Stomach (tissue), 9 donors: ENCODE data around the gene TEKTIP1. TPM values are rescaled to one million over a fixed set of nuclear protein-coding genes. Genes with fewer than 3 reads are reported as not detected.

ENCODE experiments used
- DNase-seq, 2 donors: peaks; one replicate each; pipeline versions ENCODE4 v3.0.0 to v3.0.0-alpha.2; 2013 to 2019
- H3K27ac ChIP-seq, 5 donors: fragments of 200-600 bp in 4 of 5; sonication (generic) in 4 of 5; one replicate each; pipeline ENCODE4 v1.5.1; 2013 to 2019; ENCODE audit warnings: mild to moderate bottlenecking in 1 of 5, moderate library complexity in 1 of 5
- H3K27me3 ChIP-seq, 3 donors: fragments of 200-600 bp; sonication (generic); one replicate each; pipeline ENCODE4 v1.5.1; 2017 to 2019; ENCODE audit warnings: mixed run types in 1 of 3
- H3K36me3 ChIP-seq, 4 donors: fragments of 200-600 bp; sonication (generic); 1 replicate in 3 of 4; 2 replicates in 1 of 4; pipeline ENCODE4 v1.5.1; 2016 to 2019
- H3K4me1 ChIP-seq, 4 donors: fragments of 200-600 bp; sonication (generic); one replicate each; pipeline ENCODE4 v1.5.1; 2016 to 2019
- H3K4me3 ChIP-seq, 4 donors: fragments of 200-600 bp; sonication (generic) in 3 of 4; one replicate each; pipeline ENCODE4 v1.5.1; 2016 to 2019; ENCODE audit warnings: mild to moderate bottlenecking in 1 of 4
- H3K9me3 ChIP-seq, 4 donors: fragments of 200-600 bp; sonication (generic); one replicate each; pipeline ENCODE4 v1.5.1; 2016 to 2019
- EP300 ChIP-seq: sonication (generic); formaldehyde crosslinking; IDR thresholded peaks from one replicate; pipeline ENCODE4 v1.6.1; 2017; ENCODE audit warnings: antibody characterized with exemption
- POLR2A ChIP-seq, 4 donors: fragments of 450-650 bp; IDR thresholded peaks; one replicate each; pipeline ENCODE4 v1.6.1; 2016; ENCODE audit warnings: antibody characterized with exemption in 4 of 4, control low read depth in 2 of 4, mild to moderate bottlenecking in 1 of 4, moderate library complexity in 1 of 4
- POLR2AphosphoS5 ChIP-seq, 3 donors: sonication (generic); formaldehyde crosslinking; IDR thresholded peaks; one replicate each; pipeline ENCODE4 v1.6.1; 2016; ENCODE audit warnings: antibody characterized with exemption in 3 of 3
- WGBS, 5 donors: extraction: QIAGEN DNeasy Blood & Tissue Kit in 3 of 5; methylation state at CpG; one replicate each; pipeline versions ENCODE4 v1.1.5 to v1.1.7; 2013 to 2018; 5-methylcytosine and 5-hydroxymethylcytosine counted together
- intact Hi-C: fragments of 100-400 bp; cut with DNase I; formaldehyde crosslinking; loops from one replicate; pipeline ENCODE4 v1.15.1; 2023; ENCODE audit warnings: low total_unique reads
- polyA plus RNA-seq, 3 donors: library from polyadenylated mRNA; stranded (reverse); fragments of 200-250 nt; gene quantifications; one replicate each; pipeline ENCODE4 v1.2.3, GENCODE V29; 2013
- total RNA-seq, 5 donors: library from RNA; depleted of rRNA; stranded (reverse); fragments of >200 nt; gene quantifications; one replicate each; pipeline versions ENCODE4 v1.1.0 to v1.2.3, GENCODE V29; 2014 to 2016
- TF ChIP-seq, protein P1 (sequence below), 7 experiments: fragments of 450-650 bp in 4 of 7; fragments of 200-600 bp in 3 of 7; sonication (generic) in 3 of 7; IDR thresholded peaks; one replicate each; pipeline ENCODE4 v1.5.1; 2016 to 2019; ENCODE audit warnings: antibody characterized with exemption in 7 of 7, control low read depth in 2 of 7, mild to moderate bottlenecking in 1 of 7
- donor health status: healthy with polysubstance abuse.
- donor health status: Bipolar disorder and iron deficiency.
- donor health status: healthy.

Gene TEKTIP1
- total and polyA plus RNA-seq, 8 donors = 0.28 to 1.00 TPM; not detected in 6

DNA sequence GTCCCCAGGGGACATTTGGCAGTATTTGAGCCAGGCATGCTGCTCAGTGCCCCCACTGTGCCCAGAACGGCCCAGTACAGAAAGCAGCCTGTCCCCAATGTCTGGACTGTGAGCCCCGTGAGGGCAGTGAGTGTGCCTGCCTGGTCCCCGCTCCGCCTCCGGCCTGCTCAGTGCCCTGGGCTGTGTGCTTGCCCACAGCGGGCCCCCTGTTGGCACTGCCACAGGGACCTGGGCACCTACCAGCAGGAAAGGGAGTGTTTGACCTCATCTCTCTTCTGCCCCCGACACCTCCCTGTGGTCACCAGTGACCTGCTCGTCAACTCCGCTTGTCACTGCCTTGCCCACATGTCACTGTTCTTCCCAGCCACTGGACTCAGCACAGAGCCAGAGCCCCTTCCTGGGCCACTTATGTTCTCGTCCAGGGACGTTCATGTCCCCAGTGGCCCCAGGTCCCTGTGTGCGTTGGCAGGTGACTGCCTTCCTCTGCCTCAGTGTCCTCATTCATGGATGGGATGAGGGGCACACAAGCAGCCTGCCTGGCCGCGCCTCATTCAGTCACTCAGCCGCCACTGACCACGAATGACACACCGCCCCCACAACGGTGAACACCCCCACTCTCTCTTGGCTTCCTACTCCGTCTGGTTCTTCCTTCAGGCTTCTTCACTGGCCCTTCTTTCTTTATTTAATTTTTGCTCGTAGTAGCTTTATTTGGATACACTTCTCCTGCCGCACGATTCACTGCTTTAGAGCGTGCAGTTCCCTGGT lies 30.0 kb upstream of the TEKTIP1 start:
- intact Hi-C loops = no loop called here
- Histone ChIP-seq H3K9me3 (no peaks in the 10 kb centered on the region), H3K36me3 (peaks cover 8 to 42% (median 30%) of the 10 kb centered on the region in 4 donors), H3K4me3 (no peak overlapping the region), H3K27ac (peak overlapping the region in 1 of 5 donors; percentile 17), H3K4me1 (peaks cover 22 to 77% (median 72%) of the 10 kb centered on the region in 4 donors), H3K27me3 (no peaks in the 10 kb centered on the region)
- DNase-seq = no peak
- TF ChIP-seq EP300 (no peak), POLR2AphosphoS5 (IDR thresholded peaks at IDR 0.05) (no peak), POLR2A (IDR thresholded peaks at IDR 0.05) (no peak)
- TF ChIP-seq, protein P1, sequence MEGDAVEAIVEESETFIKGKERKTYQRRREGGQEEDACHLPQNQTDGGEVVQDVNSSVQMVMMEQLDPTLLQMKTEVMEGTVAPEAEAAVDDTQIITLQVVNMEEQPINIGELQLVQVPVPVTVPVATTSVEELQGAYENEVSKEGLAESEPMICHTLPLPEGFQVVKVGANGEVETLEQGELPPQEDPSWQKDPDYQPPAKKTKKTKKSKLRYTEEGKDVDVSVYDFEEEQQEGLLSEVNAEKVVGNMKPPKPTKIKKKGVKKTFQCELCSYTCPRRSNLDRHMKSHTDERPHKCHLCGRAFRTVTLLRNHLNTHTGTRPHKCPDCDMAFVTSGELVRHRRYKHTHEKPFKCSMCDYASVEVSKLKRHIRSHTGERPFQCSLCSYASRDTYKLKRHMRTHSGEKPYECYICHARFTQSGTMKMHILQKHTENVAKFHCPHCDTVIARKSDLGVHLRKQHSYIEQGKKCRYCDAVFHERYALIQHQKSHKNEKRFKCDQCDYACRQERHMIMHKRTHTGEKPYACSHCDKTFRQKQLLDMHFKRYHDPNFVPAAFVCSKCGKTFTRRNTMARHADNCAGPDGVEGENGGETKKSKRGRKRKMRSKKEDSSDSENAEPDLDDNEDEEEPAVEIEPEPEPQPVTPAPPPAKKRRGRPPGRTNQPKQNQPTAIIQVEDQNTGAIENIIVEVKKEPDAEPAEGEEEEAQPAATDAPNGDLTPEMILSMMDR (IDR thresholded peaks at IDR 0.05) = no peak
- 84 to 88% (median 86%) methylated on average over 20 to 23 of the region's 23 CpGs for WGBS, 5 donors

DNA sequence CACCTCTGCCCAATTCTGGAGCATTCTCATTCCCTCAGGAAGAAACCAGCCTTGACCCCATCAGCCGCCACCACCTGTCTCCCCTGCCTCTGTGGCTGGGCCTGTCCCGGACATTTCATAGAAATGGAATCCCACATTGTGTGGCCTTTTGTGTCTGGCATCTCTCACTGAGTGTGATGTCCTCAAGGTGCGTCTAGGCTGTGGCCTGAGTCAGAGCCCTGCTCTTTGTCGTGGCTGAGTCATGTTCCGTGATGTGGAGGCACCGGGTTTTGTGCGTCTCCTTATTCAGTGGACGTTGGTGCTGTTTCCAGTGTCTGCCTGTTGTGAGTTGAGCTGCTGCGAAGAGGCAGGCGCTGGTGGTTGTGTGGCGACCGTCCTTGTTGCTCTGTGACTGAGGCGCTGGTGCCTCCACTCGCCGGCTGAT lies 29.4 kb upstream of the TEKTIP1 start:
- 82 to 88% (median 85%) methylated on average over 11 to 15 of the region's 15 CpGs for WGBS, 5 donors
- TF ChIP-seq, protein P1 (IDR thresholded peaks at IDR 0.05) = no peak
- TF ChIP-seq EP300 (no peak), POLR2A (IDR thresholded peaks at IDR 0.05) (no peak), POLR2AphosphoS5 (IDR thresholded peaks at IDR 0.05) (no peak)
- intact Hi-C loops = no loop called here
- Histone ChIP-seq H3K9me3 (no peaks in the 10 kb centered on the region), H3K27ac (peak overlapping the region in 1 of 5 donors; percentile 17), H3K4me3 (no peak overlapping the region), H3K36me3 (peaks cover 8 to 45% (median 30%) of the 10 kb centered on the region in 4 donors), H3K27me3 (no peaks in the 10 kb centered on the region), H3K4me1 (peaks cover 22 to 83% (median 72%) of the 10 kb centered on the region in 4 donors)
- DNase-seq = no peak

DNA sequence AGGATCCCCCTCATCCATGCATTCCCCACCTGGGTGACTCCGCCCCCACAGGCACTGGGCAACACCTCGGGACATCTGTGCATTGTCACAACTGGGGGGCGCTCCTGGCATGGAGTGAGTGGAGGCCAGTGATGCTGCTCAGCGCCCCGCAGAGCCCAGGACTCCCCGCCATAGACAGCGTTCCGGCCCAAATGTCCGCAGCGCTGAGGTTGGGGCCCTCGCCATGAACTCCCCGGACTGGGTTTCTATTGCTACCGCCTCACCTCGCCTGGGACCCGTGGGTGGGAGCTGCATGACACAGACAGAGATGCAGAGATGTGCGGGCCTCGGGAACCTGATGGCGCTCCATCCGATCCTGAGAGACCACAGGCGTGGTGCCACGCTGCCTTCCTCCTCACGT lies 28.2 kb upstream of the TEKTIP1 start:
- Histone ChIP-seq H3K4me1 (peaks cover 18 to 88% (median 70%) of the 10 kb centered on the region in 4 donors), H3K9me3 (no peaks in the 10 kb centered on the region), H3K4me3 (no peak overlapping the region), H3K36me3 (peaks cover 8 to 45% (median 32%) of the 10 kb centered on the region in 4 donors), H3K27me3 (no peaks in the 10 kb centered on the region), H3K27ac (no peak overlapping the region)
- intact Hi-C loops = no loop called here
- DNase-seq = no peak
- TF ChIP-seq POLR2A (IDR thresholded peaks at IDR 0.05) (no peak), EP300 (no peak), POLR2AphosphoS5 (IDR thresholded peaks at IDR 0.05) (no peak)
- TF ChIP-seq, protein P1 (IDR thresholded peaks at IDR 0.05) = no peak
- WGBS, 5 donors = 83 to 90% (median 87%) methylated on average over 19 to 22 of the region's 22 CpGs

DNA sequence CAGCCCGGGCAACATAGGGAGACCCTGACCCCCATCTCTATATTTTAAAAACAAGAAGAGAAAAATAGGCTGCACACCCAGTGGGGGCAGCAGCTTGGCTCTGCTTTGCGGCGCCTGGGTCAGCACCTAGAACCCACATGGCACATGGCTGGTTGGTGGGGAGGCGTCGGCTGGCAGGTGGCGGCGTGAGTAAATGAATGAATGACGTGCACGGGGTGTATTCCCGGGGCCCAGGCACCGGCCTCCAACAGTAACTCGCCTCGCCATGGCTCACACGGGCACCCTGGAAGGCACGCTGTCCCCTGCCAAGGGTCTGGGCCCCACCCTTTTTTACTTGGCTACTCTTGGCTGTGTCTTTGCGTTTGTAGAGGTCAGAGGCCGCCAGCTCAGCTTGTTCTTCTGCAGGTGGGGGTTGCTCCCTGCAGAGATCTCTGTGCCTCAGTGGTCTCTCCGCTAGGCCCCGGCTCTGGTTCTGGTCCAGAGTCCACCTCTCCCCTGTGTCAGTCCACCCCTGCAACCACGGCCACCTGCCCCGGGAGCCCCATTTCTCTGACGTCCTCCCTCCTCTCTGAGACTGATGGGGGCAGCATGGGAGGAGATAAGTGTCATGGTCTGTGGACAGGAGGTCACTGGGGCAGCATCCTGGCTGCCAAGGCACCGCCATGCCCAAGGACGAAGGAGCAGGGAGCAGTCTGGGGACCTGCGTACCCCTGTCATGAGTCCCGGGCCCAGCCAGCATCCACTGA lies 27.3 kb upstream of the TEKTIP1 start:
- DNase-seq = no peak
- intact Hi-C loops = no loop called here
- TF ChIP-seq POLR2AphosphoS5 (IDR thresholded peaks at IDR 0.05) = no peak
- no peak for TF ChIP-seq EP300
- no peak for TF ChIP-seq POLR2A (IDR thresholded peaks at IDR 0.05)
- TF ChIP-seq, protein P1 (IDR thresholded peaks at IDR 0.05) = no peak
- peaks cover 8 to 45% (median 32%) of the 10 kb centered on the region in 4 donors for H3K36me3 ChIP-seq
- peaks cover 28 to 98% (median 76%) of the 10 kb centered on the region in 4 donors for H3K4me1 ChIP-seq
- H3K9me3 ChIP-seq = no peaks in the 10 kb centered on the region
- no peak overlapping the region for H3K27ac ChIP-seq
- H3K27me3 ChIP-seq = no peaks in the 10 kb centered on the region
- H3K4me3 ChIP-seq = no peak overlapping the region
- WGBS, 5 donors = 50 to 77% (median 56%) methylated on average over 22 to 26 of the region's 26 CpGs
